HG03520 (cell line): ENCODE measurements around the gene NFU1.
"Not testable (repeated sequence)": the region's sequence is repeated elsewhere in the genome, so short reads cannot be mapped to it uniquely, and the experiment has no call there.

Experiments
- ATAC-seq: cut with Tn5 transposase; IDR thresholded peaks from one replicate; pipeline ENCODE4 v1.9.1; 2021; ENCODE audit warnings: mild to moderate bottlenecking, moderate library complexity; ENCODE audit not compliant: unreplicated experiment

The NFU1 gene

DNA sequence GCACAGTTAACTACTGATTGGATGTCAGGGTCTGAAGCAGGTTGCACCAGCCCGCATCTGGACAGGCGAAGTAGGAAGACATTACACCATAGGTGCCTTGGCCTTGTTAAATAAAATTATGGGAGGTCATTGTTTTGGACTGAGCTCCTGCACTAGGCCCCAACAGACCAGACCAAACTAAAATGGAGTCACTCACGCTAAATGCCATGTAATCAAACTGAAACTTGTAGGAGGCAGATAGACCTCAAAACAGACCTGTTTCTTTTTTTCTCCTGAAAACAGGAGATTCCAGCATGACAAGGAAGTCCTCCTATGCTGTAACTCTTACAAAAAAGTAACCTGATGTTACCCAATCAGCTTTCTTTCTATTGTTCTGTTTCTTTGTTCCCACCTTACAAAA is 15.5 kb upstream of the NFU1 start:
- no peak for ATAC-seq

DNA sequence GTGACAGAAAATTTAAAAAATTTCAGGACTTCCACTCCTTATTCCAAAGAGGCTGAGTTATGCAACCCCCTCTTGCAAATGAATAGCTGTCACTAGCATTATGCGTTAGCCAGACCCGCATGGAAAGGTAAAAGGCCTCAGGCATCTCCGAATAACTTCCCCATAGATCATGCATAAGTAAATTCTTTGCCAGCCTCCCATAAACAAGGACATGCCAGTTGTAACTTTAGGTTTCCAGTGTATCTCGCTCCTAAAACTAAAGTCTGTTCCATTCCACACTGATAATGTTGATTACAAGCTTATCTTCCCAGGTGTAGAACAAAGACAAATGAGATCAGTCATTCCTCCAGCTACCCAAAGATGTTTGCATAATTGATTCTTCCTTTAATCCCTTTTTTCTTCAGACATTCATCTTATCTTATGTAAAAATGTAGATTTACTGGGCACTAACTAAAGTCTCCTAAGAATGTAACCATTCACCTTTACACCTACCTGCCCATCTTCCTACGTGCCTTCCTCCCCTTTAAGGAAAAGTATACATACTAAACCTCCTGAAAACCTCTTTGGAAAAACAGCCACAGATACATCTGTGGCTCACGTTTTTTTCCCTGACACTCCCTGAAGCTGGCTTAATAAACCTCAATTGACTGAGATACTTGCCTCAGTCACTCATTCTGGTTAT is 13.6 kb upstream of the NFU1 start:
- ATAC-seq, result no peak

DNA sequence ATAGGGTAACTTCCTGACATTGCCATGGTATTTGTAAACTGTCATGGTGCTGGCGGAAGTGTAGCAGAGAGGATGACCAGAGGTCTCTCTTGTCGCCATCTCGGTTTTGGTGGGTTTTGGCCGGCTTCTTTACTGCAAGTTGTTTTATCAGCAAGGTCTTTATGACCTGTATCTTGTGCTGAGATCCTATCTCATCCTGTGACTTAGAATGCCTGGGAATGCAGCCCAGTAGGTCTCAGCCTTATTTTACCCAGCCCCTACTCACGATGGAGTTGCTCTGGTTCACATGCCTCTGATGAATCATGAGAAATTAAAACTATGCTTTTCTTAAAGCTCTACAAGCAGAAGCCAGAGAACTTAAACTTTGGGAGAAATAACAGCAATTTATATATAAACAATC is 12.7 kb upstream of the NFU1 start:
- ATAC-seq, result no peak

DNA sequence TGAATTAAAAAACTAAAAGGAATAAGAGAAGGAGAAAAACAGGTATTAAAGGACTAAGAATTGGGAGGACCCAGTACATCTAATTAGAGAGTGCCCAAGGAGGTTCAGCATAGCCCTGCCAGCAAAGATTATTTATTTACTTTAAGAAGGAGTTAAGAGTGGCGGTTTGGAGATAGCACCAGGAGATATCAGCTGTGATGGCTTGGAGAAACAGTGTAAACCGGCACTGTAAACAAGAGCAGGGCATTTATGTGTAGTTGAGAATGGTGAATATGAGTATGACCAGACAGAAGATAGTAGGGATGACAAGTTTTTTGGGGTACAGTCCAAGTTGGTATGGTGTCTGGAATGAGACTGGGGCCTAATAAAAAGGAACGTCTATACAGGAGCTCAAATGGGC is 6.4 kb upstream of the NFU1 start:
- ATAC-seq, result not testable (repeated sequence)

DNA sequence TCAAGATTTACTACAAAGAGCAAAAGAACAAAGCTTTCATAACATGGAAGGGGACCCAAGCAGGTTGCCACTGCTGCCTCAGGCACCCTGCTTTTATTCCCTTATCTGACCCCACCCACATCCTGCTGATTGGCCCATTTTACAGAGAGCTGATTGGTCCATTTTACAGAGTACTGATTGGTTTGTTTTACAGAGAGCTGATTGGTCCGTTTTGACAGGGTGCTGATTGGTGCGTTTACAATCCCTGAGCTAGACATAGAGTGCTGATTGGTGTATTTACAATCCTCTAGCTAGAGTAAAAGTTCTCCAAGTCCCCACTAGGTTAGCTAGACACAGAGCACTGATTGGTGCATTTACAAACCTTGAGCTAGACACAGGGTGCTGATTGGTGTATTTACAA is 2.3 kb upstream of the NFU1 start:
- ATAC-seq, result not testable (repeated sequence)

DNA sequence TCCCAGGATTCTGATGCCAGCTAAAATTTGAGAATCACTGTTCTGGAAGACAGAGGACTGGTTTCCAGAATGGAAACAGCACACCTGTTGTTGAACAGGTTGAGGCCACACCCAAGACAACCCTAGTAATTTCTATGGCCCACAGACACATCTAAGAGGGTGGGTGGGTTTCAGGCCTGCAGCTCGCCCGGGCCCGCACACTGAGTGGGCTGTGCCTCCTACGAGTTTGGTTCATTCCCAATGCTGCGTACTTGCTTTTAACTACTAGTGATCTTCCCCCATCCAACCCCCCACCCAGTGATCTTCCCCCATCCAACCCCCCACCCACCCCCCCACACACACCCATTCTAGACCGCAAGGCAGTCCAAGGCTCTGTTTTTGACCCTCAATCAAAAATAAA is 1.3 kb upstream of the NFU1 start:
- ATAC-seq, result no peak

DNA sequence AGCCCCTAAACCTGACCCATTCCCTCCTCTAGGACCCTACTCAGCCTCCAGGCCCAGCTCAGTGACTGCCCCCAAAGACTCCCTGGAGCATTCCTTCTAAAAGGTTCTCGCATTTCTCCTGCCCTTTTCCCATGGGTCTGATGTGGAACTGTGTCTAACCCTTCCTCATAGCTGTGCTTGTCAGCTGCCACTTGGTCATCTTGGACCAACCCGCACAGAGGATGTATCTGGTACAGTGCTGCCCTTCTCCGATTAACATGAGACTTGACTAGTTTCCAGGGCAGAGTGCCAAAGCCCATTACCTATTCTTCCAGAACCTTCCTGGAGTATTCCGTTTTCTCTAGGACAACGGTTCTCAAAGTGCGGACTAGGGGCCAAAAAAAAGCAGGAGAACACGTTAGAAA is 518 bp upstream of the NFU1 start:
- ATAC-seq, result no peak

DNA sequence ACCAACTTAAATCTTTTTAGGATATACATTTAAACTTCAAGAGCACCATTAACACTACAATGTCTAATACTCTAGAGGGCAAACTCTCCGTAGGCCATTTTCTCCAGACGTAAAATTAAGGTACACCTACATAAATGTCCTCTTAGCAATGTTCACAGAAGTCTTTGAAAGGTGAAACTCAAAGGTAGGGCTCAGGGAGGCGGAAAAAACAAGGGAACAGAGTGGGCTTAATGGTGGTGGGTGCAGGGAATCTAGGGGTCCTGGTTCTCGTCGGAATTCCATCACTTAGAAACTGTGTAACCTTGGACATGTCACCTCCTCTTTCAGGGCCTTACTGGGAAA is 668 bp downstream of the NFU1 start:
- ATAC-seq, result peak; percentile 11

DNA sequence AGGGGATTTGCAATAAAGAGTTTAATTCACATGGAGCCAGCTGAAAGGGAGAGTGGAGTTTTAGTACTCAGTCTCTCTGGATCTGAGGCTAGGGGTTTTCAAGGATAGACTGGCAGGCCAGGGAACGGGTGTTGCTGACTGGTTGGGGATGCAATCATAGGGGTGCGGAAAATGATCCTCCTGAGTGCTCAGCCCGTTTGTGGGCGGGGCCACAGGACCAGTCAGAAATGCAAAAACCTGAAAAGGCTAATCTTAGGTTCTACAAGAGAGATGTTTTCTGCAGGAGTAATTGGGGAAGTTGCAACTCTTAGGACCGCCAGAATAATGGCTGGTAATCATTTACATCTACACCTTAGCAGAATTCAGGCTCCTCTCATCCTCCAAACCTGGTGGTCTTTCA is 2.5 kb downstream of the NFU1 start:
- ATAC-seq, result no peak

DNA sequence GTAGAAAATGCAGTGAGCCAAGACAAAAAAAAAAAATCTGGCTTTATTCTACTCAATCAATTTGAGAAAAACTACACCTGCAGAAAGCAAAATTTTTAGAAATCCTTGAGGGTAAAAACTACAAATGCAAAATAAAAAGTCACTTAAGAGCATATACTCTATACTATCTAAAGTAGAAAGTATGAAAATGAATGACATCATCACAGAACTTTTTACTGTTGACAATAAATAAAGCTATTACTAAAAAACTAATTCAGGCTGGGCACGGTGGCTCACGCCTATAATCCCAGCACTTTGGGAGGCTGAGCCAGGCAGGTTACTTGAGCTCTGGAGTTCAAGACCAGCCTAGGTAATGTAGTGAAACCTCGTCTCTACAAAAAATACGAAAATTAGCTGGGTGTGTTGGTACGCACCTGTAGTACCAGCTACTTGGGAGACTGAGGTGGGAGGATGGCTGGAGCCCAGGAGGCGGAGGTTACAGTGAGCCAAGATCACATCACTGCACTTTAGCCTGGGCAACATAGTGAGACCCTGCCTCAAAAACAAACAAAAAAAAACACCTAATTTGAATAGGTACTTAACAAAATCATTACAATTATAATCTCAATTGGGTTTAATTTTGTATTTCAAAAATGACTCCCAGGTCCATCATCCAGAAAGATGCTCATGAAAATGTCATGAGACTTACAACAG is 7.6 kb downstream of the NFU1 start:
- no peak for ATAC-seq

DNA sequence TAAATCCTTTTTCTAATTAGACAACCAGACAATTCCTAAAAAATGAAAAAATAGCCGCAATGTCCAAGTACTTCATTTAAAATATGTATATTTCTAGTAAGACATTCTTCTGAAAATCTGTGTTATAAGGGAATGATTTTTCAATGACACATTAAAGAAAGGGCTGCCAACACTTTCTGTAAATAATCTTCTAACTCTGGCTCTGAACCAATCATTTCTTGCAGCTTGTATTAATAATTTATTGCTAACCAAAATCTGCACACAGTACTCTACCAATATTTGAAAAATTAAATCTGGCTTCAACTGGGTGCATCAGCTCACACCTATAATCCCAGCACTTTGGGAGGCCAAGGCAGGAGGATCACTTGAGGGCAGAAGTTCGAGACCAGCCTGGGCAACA is 8.3 kb downstream of the NFU1 start:
- no peak for ATAC-seq

DNA sequence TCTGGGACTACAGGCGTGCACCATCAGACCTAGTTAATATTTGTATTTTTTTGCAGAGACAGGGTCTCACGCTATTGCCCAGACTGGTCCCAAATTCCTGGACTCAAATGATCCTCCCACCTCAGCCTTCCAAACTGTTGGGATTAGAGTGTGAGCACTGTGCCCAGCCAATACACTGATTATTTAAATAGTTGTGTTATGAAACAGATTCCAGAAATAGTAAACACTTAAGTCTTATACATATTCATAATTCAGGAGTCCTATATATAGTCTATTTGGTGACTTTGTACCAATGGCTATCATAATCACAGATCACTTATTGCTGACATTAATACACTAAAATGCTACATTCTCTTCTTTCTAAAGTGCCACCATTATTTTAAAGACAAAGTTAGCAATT is 12.8 kb downstream of the NFU1 start:
- ATAC-seq, result no peak

DNA sequence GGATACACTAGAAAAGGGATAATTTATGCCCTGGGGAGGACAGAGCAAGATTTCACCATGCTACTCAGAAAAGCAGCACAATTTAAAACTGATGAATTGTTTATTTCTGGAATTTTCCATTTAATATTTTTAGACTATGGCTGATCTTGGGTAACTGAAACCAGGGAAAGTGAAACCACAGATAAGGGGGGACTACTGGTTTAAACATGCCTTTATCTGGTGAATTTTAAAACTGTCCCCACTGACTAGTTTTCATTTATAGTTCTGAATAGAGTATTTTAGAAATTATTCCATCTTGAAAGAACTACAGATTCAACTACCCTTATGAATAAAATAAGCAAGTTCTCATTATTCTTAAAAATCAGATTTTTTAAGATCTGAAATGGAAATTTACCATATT is 15.0 kb downstream of the NFU1 start:
- no peak for ATAC-seq

DNA sequence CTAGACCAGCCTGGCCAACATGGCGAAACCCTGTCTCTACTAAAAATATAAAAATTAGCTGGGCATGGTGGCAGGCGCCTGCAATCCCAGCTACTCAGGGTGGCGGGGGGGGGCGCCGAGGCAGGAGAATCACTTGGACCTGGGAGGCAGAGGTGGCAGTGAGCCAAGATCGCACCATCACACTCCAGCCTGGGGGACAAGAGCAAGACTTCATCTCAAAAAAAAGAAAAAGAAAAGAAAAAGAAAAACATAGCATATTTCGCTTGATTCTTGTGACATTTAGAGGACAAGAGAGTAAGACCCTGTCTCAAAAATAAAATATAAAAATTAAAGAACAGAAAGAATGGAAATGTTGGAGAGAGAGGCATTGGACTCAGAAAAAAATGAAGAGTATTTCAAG is 18.1 kb downstream of the NFU1 start:
- not testable (repeated sequence) for ATAC-seq

DNA sequence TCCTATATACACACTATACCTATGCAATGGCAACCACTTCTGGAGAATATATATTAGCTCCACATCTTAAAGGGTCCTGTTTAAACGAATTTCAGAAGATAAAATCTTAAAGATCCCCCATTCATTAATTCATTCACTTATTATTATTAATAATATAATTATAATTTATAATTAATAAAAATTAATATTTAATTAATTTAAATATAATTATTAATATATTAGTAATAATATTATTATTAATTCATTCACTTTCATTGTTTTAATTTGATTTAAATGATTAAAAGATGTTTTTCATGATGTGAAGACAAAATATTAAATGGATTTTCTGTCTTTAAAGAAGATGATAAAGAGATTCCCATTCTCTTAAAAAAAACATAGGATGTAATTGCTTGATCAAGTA is 21.1 kb downstream of the NFU1 start:
- ATAC-seq, result no peak

DNA sequence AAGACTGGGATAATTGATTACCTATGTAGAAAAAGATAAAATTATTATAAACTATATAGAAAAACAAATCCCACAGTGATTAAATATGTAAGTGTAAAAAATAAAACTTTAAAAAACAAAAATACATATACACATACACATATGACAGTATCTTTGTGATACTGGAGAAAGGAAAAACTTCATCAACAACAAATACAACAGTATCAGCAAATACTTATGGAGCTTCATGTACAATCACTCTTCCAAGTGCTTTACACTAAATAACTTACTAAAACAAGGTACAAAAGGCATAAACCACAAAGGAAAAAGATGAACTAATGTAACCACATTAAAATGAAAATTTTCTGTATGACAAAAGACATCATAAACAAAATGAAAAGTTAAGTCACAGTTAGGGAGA is 26.1 kb downstream of the NFU1 start:
- ATAC-seq, result no peak

DNA sequence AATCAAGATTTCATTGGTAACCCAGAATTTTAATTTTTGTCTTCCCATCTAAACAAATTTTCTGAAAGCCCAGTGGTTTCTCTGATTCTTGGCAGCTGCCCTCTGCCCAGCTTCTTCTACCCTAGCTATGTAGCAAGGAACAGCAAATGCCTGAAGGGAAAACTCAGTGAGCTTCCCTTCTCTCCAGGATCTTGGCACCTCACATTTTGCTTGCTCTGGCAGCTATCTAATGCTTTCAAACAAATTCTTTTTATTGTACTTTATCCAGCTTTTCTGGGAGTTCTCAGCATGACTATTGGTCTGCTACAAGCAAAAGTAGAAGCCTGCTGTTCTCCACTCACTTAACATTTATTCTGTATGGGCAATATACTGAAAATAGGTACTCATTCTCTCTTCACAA is 31.9 kb downstream of the NFU1 start:
- ATAC-seq, result no peak

DNA sequence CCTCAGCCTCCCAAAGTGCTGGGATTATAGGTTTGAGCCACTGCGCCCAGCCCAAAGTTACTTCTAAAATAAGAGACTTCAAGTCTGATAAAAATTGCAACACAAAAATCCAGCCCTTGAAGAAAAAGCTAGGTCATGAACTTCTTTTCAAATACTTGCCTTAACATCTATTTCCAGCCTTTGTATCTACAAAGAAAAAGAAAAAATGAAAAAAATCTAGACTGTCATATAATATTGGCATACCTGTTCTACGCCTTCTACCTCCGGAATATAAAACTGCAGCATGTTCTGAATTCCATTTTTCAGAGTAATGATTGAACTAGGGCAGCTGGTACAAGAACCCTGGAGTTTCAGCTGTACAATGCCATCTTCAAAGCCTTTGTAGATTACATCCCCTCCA is 37.1 kb downstream of the NFU1 start:
- no peak for ATAC-seq

DNA sequence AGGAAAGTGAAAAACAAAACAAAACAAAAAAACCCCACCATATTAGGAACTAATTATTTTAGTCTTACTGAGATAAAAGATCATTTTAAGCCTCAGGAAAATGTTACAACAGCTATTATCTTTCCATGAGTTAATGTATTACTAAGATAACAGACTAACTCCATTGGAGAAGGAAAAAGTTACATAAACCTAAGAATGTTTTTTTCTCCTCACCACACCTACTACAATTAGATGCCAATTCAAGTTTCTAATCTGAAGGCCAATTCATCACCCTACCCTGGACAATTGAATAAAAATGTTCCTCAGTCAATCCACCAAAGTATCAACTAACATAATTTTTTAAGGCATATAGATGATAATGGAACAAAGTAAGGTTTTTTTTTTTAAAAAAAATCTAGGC is 40.0 kb downstream of the NFU1 start:
- no peak for ATAC-seq

DNA sequence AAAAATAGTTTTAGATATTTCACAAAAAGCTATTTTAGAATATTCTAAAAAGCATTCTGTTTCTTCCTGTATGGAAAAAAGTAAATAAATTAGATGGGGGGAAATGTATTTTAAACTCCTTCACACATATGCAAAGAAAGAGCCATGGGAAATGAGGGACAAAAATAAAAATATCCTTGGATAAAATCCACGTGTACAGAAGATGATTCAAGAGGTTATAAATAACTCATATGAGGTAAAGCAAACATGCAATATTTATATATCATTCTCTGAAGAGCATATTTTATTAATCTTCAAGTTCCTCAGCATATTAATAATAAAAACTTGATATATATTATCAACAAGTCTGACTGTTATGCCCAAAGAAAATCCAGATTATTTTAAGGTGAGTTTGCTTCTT is 41.4 kb downstream of the NFU1 start:
- ATAC-seq, result no peak

DNA sequence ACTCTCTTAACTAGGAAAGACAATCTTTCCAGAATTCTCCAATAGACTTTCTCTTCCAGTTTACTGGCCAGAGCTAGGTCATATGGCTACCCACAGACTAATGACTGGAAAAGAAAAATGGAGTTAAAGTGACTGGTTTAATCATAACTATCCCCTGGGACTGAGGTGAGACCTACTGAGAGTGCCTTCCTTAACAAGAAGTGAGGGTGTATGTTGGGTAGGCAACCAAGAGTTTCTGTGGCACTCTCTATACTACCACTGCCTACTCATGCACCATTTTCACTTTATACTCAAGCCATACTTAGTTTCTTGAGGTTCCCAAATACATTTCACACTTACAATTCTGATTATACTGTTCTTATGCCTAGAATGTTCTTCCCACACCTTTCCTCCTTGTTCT is 43.3 kb downstream of the NFU1 start:
- ATAC-seq, result no peak

DNA sequence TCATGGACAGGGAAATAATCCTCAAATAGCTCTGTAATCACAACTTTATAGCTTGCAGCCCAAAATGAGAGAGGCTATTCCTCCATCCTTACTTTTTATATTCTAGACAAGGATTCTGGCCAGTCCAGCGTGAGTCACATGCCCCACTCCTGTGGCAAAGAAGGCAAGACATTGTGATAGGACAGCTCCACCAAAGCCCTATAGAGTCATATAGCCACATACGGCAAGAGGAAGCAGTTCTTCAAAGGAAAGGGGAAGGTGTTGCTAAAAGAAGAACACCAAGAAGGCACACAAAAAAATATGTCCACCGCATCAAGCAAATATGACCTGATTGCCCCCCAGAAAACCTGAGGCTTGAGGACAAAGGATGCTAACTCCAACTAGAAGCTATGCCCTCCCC is 46.8 kb downstream of the NFU1 start:
- no peak for ATAC-seq

DNA sequence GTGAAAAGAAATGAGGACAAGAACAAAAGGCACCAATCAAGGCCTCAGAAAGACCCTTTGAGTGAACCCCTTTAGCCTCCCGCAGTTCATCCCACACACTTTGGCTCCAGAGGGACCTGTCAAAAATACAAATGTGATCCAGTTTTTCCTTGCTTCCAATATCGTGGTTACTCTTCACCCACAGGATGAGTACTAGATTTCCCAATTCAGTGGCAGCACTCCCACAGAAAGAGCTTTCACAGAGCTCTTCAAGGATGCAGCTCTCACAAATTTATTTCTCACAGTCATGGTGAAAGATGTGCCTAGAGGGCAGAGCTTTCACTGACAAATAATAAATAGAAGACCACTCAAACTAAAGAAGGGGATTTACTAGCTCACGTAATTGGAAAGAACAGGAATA is 47.2 kb downstream of the NFU1 start:
- ATAC-seq, result no peak
